GM23338 (cell line): ENCODE data around the gene TBC1D16. TPM values are rescaled to one million over a fixed set of nuclear protein-coding genes. Genes with fewer than 3 reads are reported as not detected.

Source experiments
- ATAC-seq: fragments of 200-7000 bp; cut with Tn5 transposase; 3 replicates; pipeline ENCODE4 v1.9.1; 2020
- DNase-seq: peaks from one replicate; pipeline ENCODE4 v3.0.0-alpha.2; 2015; ENCODE audit warnings: low spot score
- H2AFZ ChIP-seq: fragments of 200-600 bp; sonication (generic); 2 replicates; pipeline ENCODE4 v1.8.0; 2016; ENCODE audit warnings: antibody characterized with exemption, mild to moderate bottlenecking, moderate library complexity
- H3F3A ChIP-seq: fragments of 200-600 bp; sonication (generic); replicated peaks from 2 replicates; pipeline ENCODE4 v1.8.0; 2017; ENCODE audit warnings: antibody characterized with exemption, mixed run types, low read depth
- H3K27ac ChIP-seq: fragments of 200-600 bp; sonication (generic); 2 replicates; pipeline ENCODE4 v1.6.1; 2016; ENCODE audit warnings: low read depth
- H3K27me3 ChIP-seq: fragments of 200-600 bp; sonication (generic); 2 replicates; pipeline ENCODE4 v1.8.0; 2016; ENCODE audit warnings: mild to moderate bottlenecking, mixed run types, moderate library complexity; ENCODE audit not compliant: insufficient read depth
- H3K36me3 ChIP-seq: fragments of 200-600 bp; sonication (generic); 2 replicates; pipeline ENCODE4 v1.8.0; 2016; ENCODE audit warnings: mild to moderate bottlenecking; ENCODE audit not compliant: insufficient read depth
- H3K4me1 ChIP-seq: fragments of 200-600 bp; sonication (generic); 2 replicates; pipeline ENCODE4 v1.8.0; 2016; ENCODE audit warnings: mild to moderate bottlenecking, moderate library complexity; ENCODE audit not compliant: insufficient read depth
- H3K4me2 ChIP-seq: fragments of 200-600 bp; sonication (generic); 2 replicates; pipeline ENCODE4 v1.7.1; 2017; ENCODE audit warnings: mixed run types
- H3K4me3 ChIP-seq: fragments of 200-600 bp; sonication (generic); 2 replicates; pipeline ENCODE4 v1.6.1; 2016; ENCODE audit warnings: mixed run types
- H3K79me2 ChIP-seq: fragments of 200-600 bp; sonication (generic); replicated peaks from 2 replicates; pipeline ENCODE4 v1.8.0; 2017; ENCODE audit warnings: mild to moderate bottlenecking; ENCODE audit not compliant: insufficient read depth
- H3K9me2 ChIP-seq: fragments of 200-600 bp; sonication (generic); 2 replicates; pipeline ENCODE4 v1.8.0; 2017; ENCODE audit not compliant: insufficient read depth
- H4K20me1 ChIP-seq: fragments of 200-600 bp; sonication (generic); replicated peaks from 2 replicates; pipeline ENCODE4 v1.8.0; 2017; ENCODE audit warnings: mild to moderate bottlenecking; ENCODE audit not compliant: insufficient read depth
- H3K27ac Mint-ChIP-seq: 2 replicates; pipeline ENCODE4 v1.8.0; 2020; ENCODE audit warnings: inconsistent platforms, mild to moderate bottlenecking, moderate library complexity, mixed read lengths
- H3K27me3 Mint-ChIP-seq: 3 replicates; pipeline ENCODE4 v1.8.0; 2022; ENCODE audit warnings: low read depth, mild to moderate bottlenecking, moderate library complexity, mixed read lengths, inconsistent platforms; ENCODE audit not compliant: insufficient read depth, poor library complexity
- H3K36me3 Mint-ChIP-seq: 3 replicates; pipeline ENCODE4 v1.8.0; 2021; ENCODE audit warnings: low read depth, mild to moderate bottlenecking, inconsistent platforms, moderate library complexity, mixed read lengths
- H3K4me1 Mint-ChIP-seq: 3 replicates; pipeline ENCODE4 v1.8.0; 2020; ENCODE audit warnings: mild to moderate bottlenecking, inconsistent platforms, mixed read lengths
- H3K4me3 Mint-ChIP-seq: 3 replicates; pipeline ENCODE4 v1.8.0; 2021; ENCODE audit warnings: moderate library complexity, mild to moderate bottlenecking, inconsistent platforms, mixed read lengths
- H3K9me3 Mint-ChIP-seq: 3 replicates; pipeline ENCODE4 v1.8.0; 2020; ENCODE audit warnings: moderate library complexity, mild to moderate bottlenecking, inconsistent platforms, mixed read lengths
- CREB1 ChIP-seq: fragments of 250-450 bp; sonication (Bioruptor Pico); IDR thresholded peaks from 2 replicates; pipeline ENCODE4 v1.5.0; 2020; ENCODE audit warnings: low read depth, mild to moderate bottlenecking, moderate library complexity
- EZH2 ChIP-seq: fragments of 200-600 bp; sonication (generic); IDR thresholded peaks from one replicate; pipeline ENCODE4 v1.8.0; 2017; ENCODE audit warnings: antibody characterized with exemption, mild to moderate bottlenecking, low read depth; ENCODE audit not compliant: unreplicated experiment
- EZH2phosphoT487 ChIP-seq: fragments of 200-600 bp; sonication (generic); IDR thresholded peaks from one replicate; pipeline ENCODE4 v1.8.1; 2018; ENCODE audit warnings: antibody characterized with exemption; ENCODE audit not compliant: unreplicated experiment
- JUNB ChIP-seq: IDR thresholded peaks from one replicate; pipeline ENCODE4 v1.6.1; 2016; ENCODE audit warnings: antibody characterized with exemption; ENCODE audit not compliant: unreplicated experiment
- NANOG ChIP-seq: IDR thresholded peaks from 2 replicates; pipeline ENCODE4 v1.6.1; 2016; ENCODE audit warnings: antibody characterized with exemption, borderline replicate concordance
- POLR2AphosphoS5 ChIP-seq: IDR thresholded peaks from 2 replicates; pipeline ENCODE4 v1.6.1; 2016; ENCODE audit warnings: antibody characterized with exemption, low read depth
- REST ChIP-seq: IDR thresholded peaks from one replicate; pipeline ENCODE4 v1.6.1; 2018; ENCODE audit warnings: antibody characterized with exemption; ENCODE audit not compliant: unreplicated experiment
- STAT1 ChIP-seq: IDR thresholded peaks from one replicate; pipeline ENCODE4 v1.6.1; 2016; ENCODE audit warnings: antibody characterized with exemption; ENCODE audit not compliant: unreplicated experiment
- ZNF114 ChIP-seq: fragments of 250-450 bp; sonication (Bioruptor Pico); IDR thresholded peaks from 2 replicates; pipeline ENCODE4 v1.5.0; 2020; ENCODE audit warnings: mild to moderate bottlenecking, moderate library complexity
- ZNF331 ChIP-seq: fragments of 250-450 bp; sonication (Bioruptor Pico); IDR thresholded peaks from 2 replicates; pipeline ENCODE4 v1.5.0; 2020; ENCODE audit warnings: low read depth, mild to moderate bottlenecking, moderate library complexity
- polyA plus RNA-seq: library from polyadenylated mRNA; unstranded; fragments of >200 nt; fragmentation: Nextera tagmentation; extraction: Ambion mirVana; gene quantifications from 2 replicates; pipeline ENCODE4 v1.2.1, GENCODE V29; 2016
- total RNA-seq: library from RNA; depleted of rRNA; stranded (reverse); fragments of >200 nt; shearing (Covaris generic); gene quantifications from 2 replicates; pipeline ENCODE4 v1.2.3, GENCODE V29; 2014
- TF ChIP-seq, protein P1 (sequence below), 2 experiments: fragments of 200-600 bp in 1 of 2; sonication (generic) in 1 of 2; conservative IDR thresholded peaks; 2 replicates each; pipeline versions ENCODE4 v1.5.1 to v1.6.1; 2016 to 2017; ENCODE audit warnings: antibody characterized with exemption in 2 of 2, low read depth in 2 of 2, mild to moderate bottlenecking in 2 of 2, moderate library complexity in 1 of 2
- TF ChIP-seq, protein P2 (sequence below): fragments of 250-450 bp; sonication (Bioruptor Pico); IDR thresholded peaks from 2 replicates; pipeline ENCODE4 v1.5.0; 2020; ENCODE audit warnings: mild to moderate bottlenecking, moderate library complexity

TBC1D16 gene
- total and polyA plus RNA-seq, 2 experiments from 2014 or later, result 16.7 to 104 TPM

DNA sequence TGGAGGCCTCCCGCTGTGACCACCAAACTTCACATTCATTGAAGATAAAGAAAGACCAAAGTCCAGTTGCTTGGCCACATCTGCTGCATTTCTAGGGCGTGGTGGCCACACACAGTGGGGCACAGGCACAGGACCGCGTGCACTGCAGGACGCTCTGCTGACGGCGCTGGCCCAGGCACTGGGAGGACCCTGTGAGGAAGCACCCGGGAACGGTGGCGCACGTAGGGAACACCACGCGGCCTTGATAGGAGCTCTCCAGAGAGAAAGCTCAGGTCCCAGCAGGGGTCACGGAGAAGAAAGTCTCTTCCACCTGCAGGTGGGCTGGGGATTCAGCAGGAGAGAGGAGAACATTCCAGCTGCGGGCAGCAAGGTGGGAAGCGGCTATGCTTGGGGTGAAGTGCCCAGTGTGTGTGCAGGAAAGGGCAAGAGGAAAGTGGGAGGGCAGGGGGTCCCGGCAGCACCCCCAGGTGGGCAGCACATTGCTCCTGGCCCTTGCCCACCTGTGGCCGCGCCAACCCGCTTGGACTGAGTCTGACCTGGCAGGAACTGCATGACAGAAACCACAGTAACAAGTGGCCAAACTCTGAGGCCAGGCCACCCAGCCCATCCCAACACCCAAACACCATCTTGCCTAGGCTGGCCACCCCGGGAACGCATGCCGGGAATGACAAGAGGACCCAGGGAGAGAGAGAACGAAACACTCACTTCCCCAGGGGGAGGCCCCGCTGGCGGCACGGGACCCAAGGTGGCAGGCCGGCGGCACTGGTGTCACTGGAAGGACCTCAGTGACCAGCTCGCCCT, 32.8 kb downstream of the TBC1D16 start:
- Mint-ChIP-seq H3K9me3 (no peaks in the 10 kb centered on the region), H3K4me3 (no peak overlapping the region), H3K4me1 (peaks cover 10% of the 10 kb centered on the region), H3K36me3 (peaks cover 32% of the 10 kb centered on the region), H3K27ac (no peak overlapping the region), H3K27me3 (peaks cover 8% of the 10 kb centered on the region)
- Histone ChIP-seq H3K4me2 (no peak overlapping the region), H3K4me3 (no peak overlapping the region), H3K27ac (no peak overlapping the region), H2AFZ (no peak overlapping the region), H3K9me2 (no peaks in the 10 kb centered on the region), H3K36me3 (peaks cover 4% of the 10 kb centered on the region; the same call in 1 of the 2 replicates), H3K4me1 (peaks cover 8% of the 10 kb centered on the region), H3K27me3 (no peaks in the 10 kb centered on the region), H3K79me2 (peaks cover 23% of the 10 kb centered on the region), H4K20me1 (peaks cover 6% of the 10 kb centered on the region), H3F3A (no peaks in the 10 kb centered on the region)
- DNase-seq (no peak), ATAC-seq (no peak)
- TF ChIP-seq, protein P1, sequence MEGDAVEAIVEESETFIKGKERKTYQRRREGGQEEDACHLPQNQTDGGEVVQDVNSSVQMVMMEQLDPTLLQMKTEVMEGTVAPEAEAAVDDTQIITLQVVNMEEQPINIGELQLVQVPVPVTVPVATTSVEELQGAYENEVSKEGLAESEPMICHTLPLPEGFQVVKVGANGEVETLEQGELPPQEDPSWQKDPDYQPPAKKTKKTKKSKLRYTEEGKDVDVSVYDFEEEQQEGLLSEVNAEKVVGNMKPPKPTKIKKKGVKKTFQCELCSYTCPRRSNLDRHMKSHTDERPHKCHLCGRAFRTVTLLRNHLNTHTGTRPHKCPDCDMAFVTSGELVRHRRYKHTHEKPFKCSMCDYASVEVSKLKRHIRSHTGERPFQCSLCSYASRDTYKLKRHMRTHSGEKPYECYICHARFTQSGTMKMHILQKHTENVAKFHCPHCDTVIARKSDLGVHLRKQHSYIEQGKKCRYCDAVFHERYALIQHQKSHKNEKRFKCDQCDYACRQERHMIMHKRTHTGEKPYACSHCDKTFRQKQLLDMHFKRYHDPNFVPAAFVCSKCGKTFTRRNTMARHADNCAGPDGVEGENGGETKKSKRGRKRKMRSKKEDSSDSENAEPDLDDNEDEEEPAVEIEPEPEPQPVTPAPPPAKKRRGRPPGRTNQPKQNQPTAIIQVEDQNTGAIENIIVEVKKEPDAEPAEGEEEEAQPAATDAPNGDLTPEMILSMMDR (conservative IDR thresholded peaks at IDR 0.05; ENCODE audit: low read depth in 2 of 2), result no peak
- TF ChIP-seq EZH2phosphoT487, result no peak
- TF ChIP-seq, protein P2, sequence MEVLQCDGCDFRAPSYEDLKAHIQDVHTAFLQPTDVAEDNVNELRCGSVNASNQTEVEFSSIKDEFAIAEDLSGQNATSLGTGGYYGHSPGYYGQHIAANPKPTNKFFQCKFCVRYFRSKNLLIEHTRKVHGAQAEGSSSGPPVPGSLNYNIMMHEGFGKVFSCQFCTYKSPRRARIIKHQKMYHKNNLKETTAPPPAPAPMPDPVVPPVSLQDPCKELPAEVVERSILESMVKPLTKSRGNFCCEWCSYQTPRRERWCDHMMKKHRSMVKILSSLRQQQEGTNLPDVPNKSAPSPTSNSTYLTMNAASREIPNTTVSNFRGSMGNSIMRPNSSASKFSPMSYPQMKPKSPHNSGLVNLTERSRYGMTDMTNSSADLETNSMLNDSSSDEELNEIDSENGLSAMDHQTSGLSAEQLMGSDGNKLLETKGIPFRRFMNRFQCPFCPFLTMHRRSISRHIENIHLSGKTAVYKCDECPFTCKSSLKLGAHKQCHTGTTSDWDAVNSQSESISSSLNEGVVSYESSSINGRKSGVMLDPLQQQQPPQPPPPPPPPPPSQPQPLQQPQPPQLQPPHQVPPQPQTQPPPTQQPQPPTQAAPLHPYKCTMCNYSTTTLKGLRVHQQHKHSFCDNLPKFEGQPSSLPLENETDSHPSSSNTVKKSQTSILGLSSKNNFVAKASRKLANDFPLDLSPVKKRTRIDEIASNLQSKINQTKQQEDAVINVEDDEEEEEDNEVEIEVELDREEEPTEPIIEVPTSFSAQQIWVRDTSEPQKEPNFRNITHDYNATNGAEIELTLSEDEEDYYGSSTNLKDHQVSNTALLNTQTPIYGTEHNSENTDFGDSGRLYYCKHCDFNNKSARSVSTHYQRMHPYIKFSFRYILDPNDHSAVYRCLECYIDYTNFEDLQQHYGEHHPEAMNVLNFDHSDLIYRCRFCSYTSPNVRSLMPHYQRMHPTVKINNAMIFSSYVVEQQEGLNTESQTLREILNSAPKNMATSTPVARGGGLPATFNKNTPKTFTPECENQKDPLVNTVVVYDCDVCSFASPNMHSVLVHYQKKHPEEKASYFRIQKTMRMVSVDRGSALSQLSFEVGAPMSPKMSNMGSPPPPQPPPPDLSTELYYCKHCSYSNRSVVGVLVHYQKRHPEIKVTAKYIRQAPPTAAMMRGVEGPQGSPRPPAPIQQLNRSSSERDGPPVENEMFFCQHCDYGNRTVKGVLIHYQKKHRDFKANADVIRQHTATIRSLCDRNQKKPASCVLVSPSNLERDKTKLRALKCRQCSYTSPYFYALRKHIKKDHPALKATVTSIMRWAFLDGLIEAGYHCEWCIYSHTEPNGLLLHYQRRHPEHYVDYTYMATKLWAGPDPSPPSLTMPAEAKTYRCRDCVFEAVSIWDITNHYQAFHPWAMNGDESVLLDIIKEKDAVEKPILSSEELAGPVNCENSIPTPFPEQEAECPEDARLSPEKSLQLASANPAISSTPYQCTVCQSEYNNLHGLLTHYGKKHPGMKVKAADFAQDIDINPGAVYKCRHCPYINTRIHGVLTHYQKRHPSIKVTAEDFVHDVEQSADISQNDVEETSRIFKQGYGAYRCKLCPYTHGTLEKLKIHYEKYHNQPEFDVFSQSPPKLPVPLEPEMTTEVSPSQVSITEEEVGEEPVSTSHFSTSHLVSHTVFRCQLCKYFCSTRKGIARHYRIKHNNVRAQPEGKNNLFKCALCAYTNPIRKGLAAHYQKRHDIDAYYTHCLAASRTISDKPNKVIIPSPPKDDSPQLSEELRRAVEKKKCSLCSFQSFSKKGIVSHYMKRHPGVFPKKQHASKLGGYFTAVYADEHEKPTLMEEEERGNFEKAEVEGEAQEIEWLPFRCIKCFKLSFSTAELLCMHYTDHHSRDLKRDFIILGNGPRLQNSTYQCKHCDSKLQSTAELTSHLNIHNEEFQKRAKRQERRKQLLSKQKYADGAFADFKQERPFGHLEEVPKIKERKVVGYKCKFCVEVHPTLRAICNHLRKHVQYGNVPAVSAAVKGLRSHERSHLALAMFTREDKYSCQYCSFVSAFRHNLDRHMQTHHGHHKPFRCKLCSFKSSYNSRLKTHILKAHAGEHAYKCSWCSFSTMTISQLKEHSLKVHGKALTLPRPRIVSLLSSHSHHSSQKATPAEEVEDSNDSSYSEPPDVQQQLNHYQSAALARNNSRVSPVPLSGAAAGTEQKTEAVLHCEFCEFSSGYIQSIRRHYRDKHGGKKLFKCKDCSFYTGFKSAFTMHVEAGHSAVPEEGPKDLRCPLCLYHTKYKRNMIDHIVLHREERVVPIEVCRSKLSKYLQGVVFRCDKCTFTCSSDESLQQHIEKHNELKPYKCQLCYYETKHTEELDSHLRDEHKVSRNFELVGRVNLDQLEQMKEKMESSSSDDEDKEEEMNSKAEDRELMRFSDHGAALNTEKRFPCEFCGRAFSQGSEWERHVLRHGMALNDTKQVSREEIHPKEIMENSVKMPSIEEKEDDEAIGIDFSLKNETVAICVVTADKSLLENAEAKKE (CRISPR knock-in tag), result no peak
- no peak for TF ChIP-seq JUNB
- TF ChIP-seq REST, result no peak
- TF ChIP-seq CREB1 (CRISPR knock-in tag), result no peak
- no peak for TF ChIP-seq ZNF114 (CRISPR knock-in tag)
- TF ChIP-seq ZNF331 (CRISPR knock-in tag), result no peak
- TF ChIP-seq EZH2, result no peak
- TF ChIP-seq NANOG, result no peak
- no peak for TF ChIP-seq STAT1
- TF ChIP-seq POLR2AphosphoS5, result no peak
